OCI-LY3 (cell line): ENCODE data around the gene RBL2.

ENCODE experiments used
- H2AFZ ChIP-seq: fragments of 200-600, 300-600 bp; shearing (Covaris generic); 2 replicates; pipeline ENCODE4 v1.6.0; 2014; ENCODE audit warnings: antibody characterized with exemption, low read depth, low read length
- H3K27ac ChIP-seq: fragments of 200-600, 300-600 bp; sonication (generic); 2 replicates; pipeline ENCODE4 v1.5.1; 2014; ENCODE audit warnings: mild to moderate bottlenecking, low read length, moderate library complexity, mixed read lengths
- H3K27me3 ChIP-seq: fragments of 200-600, 300-600 bp; sonication (generic); 2 replicates; pipeline ENCODE4 v1.6.1; 2014; ENCODE audit warnings: low read depth, low read length, mixed read lengths
- H3K36me3 ChIP-seq: fragments of 200-600, 300-600 bp; sonication (generic); replicated peaks from 2 replicates; pipeline ENCODE3; 2014; ENCODE audit warnings: low read depth, low read length, mixed read lengths
- H3K4me1 ChIP-seq: fragments of 300-600, 200-600 bp; sonication (generic); 2 replicates; pipeline ENCODE4 v1.6.1; 2014; ENCODE audit warnings: low read length, mixed read lengths
- H3K4me2 ChIP-seq: fragments of 200-600, 300-600 bp; sonication (generic); 2 replicates; pipeline ENCODE4 v1.6.1; 2014; ENCODE audit warnings: low read length, mixed read lengths
- H3K4me3 ChIP-seq: fragments of 300-600, 200-600 bp; sonication (generic); 2 replicates; pipeline ENCODE4 v1.5.1; 2014; ENCODE audit warnings: antibody characterized with exemption, mild to moderate bottlenecking, low read length, moderate library complexity
- H3K79me2 ChIP-seq: fragments of 300-600, 200-600 bp; shearing (Covaris generic); 2 replicates; pipeline ENCODE4 v1.6.1; 2014; ENCODE audit warnings: mild to moderate bottlenecking, low read length, mixed read lengths
- H3K9ac ChIP-seq: fragments of 300-600, 200-600 bp; shearing (Covaris generic); 2 replicates; pipeline ENCODE4 v1.6.0; 2014; ENCODE audit warnings: mild to moderate bottlenecking, low read length, moderate library complexity
- H3K9me3 ChIP-seq: fragments of 200-600, 300-600 bp; shearing (Covaris generic); 2 replicates; pipeline ENCODE4 v1.6.1; 2014; ENCODE audit warnings: low read length, mixed read lengths; ENCODE audit not compliant: insufficient read depth
- H4K20me1 ChIP-seq: fragments of 200-600, 300-600 bp; sonication (generic); 2 replicates; pipeline ENCODE4 v1.6.1; 2016; ENCODE audit warnings: low read length, mixed read lengths; ENCODE audit not compliant: insufficient read depth
- CTCF ChIP-seq: fragments of 200-600, 300-600 bp; sonication (generic); IDR thresholded peaks from 2 replicates; pipeline ENCODE4 v1.5.1; 2014; ENCODE audit warnings: antibody characterized with exemption, low read length, low read depth
- EZH2phosphoT487 ChIP-seq: fragments of 200-600 bp; shearing (Covaris generic); IDR thresholded peaks from 2 replicates; pipeline ENCODE4 v1.6.1; 2018; ENCODE audit warnings: antibody characterized with exemption, mixed run types, low read depth

Gene RBL2

GRCh38 chr16:53523971-53524548 lies 89.8 kb downstream of the RBL2 start:
- Histone ChIP-seq H3K27ac (no peak overlapping the region), H3K36me3 (no peaks in the 10 kb centered on the region), H2AFZ (no peak overlapping the region), H4K20me1 (no peaks in the 10 kb centered on the region), H3K4me2 (no peak overlapping the region), H3K9ac (no peak overlapping the region), H3K9me3 (no peaks in the 10 kb centered on the region), H3K4me1 (no peaks in the 10 kb centered on the region), H3K79me2 (no peaks in the 10 kb centered on the region), H3K4me3 (no peak overlapping the region), H3K27me3 (no peaks in the 10 kb centered on the region)
- TF ChIP-seq EZH2phosphoT487: no peak
- no peak for TF ChIP-seq CTCF

- H3K9ac ChIP-seq: no peak overlapping the region
- H3K27ac ChIP-seq: no peak overlapping the region
- no peaks in the 10 kb centered on the region for H3K79me2 ChIP-seq
- H3K4me1 ChIP-seq: no peaks in the 10 kb centered on the region
- no peaks in the 10 kb centered on the region for H3K9me3 ChIP-seq
- no peak overlapping the region for H2AFZ ChIP-seq
- TF ChIP-seq CTCF: no peak
- no peaks in the 10 kb centered on the region for H4K20me1 ChIP-seq
- H3K27me3 ChIP-seq: no peaks in the 10 kb centered on the region
- H3K36me3 ChIP-seq: no peaks in the 10 kb centered on the region
- H3K4me2 ChIP-seq: no peak overlapping the region
- H3K4me3 ChIP-seq: no peak overlapping the region
Observed at GRCh38 chr16:53528797-53529196, 94.5 kb downstream of the RBL2 start.

- Histone ChIP-seq H3K4me1 (peaks cover 5% of the 10 kb centered on the region), H3K9ac (no peak overlapping the region), H4K20me1 (no peaks in the 10 kb centered on the region), H3K4me3 (no peak overlapping the region), H3K27ac (no peak overlapping the region), H3K9me3 (no peaks in the 10 kb centered on the region), H3K79me2 (no peaks in the 10 kb centered on the region), H3K27me3 (no peaks in the 10 kb centered on the region), H2AFZ (no peak overlapping the region), H3K36me3 (no peaks in the 10 kb centered on the region), H3K4me2 (no peak overlapping the region)
- TF ChIP-seq EZH2phosphoT487: no peak
- no peak for TF ChIP-seq CTCF
Observed at GRCh38 chr16:53529513-53529912, 95.2 kb downstream of the RBL2 start.

- no peak overlapping the region for H3K27ac ChIP-seq
- H3K36me3 ChIP-seq: no peaks in the 10 kb centered on the region
Observed at GRCh38 chr16:53530046-53530445, 95.8 kb downstream of the RBL2 start.

More at GRCh38 chr16:53530046-53530445, 95.8 kb downstream of the RBL2 start:
- Histone ChIP-seq H2AFZ (no peak overlapping the region), H3K79me2 (no peaks in the 10 kb centered on the region), H3K4me1 (peaks cover 11% of the 10 kb centered on the region), H4K20me1 (no peaks in the 10 kb centered on the region), H3K4me3 (no peak overlapping the region), H3K9me3 (no peaks in the 10 kb centered on the region), H3K27me3 (no peaks in the 10 kb centered on the region), H3K4me2 (no peak overlapping the region), H3K9ac (no peak overlapping the region)
- TF ChIP-seq CTCF: no peak
- no peak for TF ChIP-seq EZH2phosphoT487
